ENCODE results near the gene NID1.

The NID1 gene

DNA sequence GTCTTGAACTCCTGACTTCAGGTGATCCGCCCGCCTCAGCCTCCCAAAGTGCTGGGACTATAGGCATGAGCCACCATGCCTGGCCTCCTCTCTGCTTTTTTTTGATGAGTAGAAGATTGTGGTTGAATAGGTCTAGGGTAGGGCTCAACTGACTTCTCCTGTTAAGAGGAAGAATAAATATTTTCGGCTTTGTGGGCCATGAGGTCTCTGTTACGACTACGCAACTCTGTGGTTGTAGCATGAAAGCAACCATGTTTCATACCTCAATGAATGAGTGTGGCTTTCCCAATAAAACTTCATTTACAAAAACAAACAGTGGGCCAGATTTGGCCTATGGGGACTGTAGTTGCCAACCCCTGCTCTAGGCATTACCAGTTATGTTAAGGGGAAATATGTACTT, 67.8 kb downstream of the NID1 start:
- in situ Hi-C loops (cut with HindIII; ENCODE audit: low sequenced_read_pairs), result no loop called here
- TF ChIP-seq, protein P1, sequence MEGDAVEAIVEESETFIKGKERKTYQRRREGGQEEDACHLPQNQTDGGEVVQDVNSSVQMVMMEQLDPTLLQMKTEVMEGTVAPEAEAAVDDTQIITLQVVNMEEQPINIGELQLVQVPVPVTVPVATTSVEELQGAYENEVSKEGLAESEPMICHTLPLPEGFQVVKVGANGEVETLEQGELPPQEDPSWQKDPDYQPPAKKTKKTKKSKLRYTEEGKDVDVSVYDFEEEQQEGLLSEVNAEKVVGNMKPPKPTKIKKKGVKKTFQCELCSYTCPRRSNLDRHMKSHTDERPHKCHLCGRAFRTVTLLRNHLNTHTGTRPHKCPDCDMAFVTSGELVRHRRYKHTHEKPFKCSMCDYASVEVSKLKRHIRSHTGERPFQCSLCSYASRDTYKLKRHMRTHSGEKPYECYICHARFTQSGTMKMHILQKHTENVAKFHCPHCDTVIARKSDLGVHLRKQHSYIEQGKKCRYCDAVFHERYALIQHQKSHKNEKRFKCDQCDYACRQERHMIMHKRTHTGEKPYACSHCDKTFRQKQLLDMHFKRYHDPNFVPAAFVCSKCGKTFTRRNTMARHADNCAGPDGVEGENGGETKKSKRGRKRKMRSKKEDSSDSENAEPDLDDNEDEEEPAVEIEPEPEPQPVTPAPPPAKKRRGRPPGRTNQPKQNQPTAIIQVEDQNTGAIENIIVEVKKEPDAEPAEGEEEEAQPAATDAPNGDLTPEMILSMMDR (IDR thresholded peaks at IDR 0.05; ENCODE audit: low read depth, low read length, missing control alignments), result no peak
- no peak for DNase-seq (ENCODE audit: low read depth)

DNA sequence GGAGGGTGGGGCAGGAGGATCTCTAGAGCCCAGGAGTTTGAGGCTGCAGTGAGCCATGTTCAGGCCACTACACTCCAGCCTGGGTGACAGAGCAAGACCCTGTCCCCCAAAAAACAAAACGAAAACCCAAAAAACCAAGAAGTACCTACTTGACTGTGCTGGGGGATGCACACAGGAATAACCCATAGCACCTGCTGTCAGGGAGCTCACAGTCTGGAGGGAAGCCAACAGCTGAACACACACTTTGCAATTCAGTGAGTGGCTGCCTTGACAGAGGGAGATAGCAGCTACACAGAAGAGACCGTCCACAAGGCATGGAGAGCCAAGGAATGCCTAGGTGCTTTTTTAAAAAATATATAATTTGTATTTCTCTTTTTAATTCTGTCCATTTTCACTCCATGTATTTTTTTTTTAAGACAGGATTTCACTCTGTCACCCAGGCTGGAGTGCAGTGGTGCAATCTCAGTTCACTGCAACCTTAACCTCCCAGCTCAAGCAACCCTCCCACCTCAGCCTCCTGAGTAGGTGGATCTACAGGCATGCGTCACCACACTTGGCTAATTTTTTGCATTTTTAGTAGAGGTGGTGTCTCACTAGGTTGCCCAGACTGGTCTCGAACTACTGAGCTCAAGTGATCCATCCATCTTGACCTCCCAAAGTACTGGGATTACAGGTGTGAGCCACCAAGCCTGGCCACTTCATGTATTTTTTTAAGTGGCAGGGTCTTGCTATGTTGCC, 68.7 kb downstream of the NID1 start:
- in situ Hi-C loops (cut with HindIII; ENCODE audit: low sequenced_read_pairs), result no loop called here
- DNase-seq (ENCODE audit: low read depth), result no peak
- H3K4me3 ChIP-seq (ENCODE audit: low read depth, low read length), result no peak overlapping the region
- TF ChIP-seq, protein P1 (IDR thresholded peaks at IDR 0.05; ENCODE audit: low read depth, low read length, missing control alignments), result no peak

More for the DNA sequence above, 67.8 kb downstream of the NID1 start:
- H3K4me3 ChIP-seq (ENCODE audit: low read depth, low read length), result no peak overlapping the region

DNA sequence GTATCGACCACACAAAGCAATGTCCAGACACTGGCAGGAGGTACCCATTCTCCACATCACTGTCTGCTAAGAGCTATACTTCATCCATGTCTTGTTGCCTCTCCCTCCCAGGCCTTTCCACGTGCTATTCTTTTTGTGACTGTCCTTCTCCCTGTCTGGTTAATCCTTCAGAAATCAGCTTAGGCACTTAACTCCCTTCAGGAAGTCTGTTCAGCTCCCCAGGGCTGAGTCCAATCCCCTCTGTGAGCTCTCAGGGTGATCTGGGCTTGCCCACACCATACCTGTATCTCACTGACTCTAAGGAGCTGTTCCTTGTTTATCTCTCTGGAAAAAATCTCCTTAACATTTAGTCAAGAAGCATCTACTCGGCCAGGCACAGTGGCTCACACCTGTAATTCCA, 69.4 kb downstream of the NID1 start:
- no peak overlapping the region for H3K4me3 ChIP-seq (ENCODE audit: low read depth, low read length)
- DNase-seq (ENCODE audit: low read depth), result no peak
- in situ Hi-C loops (cut with HindIII; ENCODE audit: low sequenced_read_pairs), result no loop called here
- TF ChIP-seq, protein P1 (IDR thresholded peaks at IDR 0.05; ENCODE audit: low read depth, low read length, missing control alignments), result no peak

DNA sequence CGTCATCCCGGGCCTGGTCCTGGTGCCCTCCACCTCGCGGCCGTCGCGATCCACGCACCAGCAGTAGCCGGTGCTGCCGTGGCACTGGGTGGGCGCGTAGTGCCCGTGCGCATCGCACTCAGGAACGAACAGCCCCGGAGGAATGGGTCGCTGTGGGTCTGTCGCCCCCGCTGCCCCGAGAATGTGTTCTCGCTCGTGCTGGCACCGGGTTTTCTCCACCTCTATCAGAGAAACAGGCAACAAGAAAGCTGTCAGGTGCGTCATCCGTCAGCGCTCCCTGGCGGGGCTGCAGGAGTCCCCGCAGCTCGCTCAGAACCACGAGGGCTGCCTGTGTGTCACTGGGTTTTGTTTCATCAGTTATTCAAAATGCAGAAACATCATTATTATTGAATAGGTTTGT, 71.2 kb downstream of the NID1 start:
- DNase-seq (ENCODE audit: low read depth), result no peak
- no peak overlapping the region for H3K4me3 ChIP-seq (ENCODE audit: low read depth, low read length)
- TF ChIP-seq, protein P1 (IDR thresholded peaks at IDR 0.05; ENCODE audit: low read depth, low read length, missing control alignments), result no peak
- in situ Hi-C loops (cut with HindIII; ENCODE audit: low sequenced_read_pairs), result loop anchor here (5.0 kb wide), 1 partner anchor 74 kb away; the partner anchor contains the start of gene NID1

DNA sequence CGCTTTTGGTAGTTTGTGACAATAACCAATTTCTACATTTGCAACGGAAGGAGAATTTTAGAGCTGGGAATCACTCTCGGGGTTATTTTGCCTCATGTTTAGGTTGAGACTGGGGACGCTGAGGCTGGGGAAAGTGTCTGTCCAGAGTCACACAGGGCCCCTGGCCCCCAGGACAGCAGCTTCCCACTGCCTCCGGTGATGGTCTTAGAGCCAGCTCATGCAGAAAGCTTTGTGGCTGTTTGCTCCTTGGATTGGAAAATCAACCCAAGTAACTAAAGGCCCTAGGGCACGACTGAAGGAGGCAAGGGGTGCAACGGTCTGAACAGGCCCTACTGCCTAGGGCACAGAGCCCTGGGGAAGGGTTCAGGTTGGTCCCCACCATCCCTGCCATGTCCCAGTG, 72.0 kb downstream of the NID1 start:
- no peak for DNase-seq (ENCODE audit: low read depth)
- in situ Hi-C loops (cut with HindIII; ENCODE audit: low sequenced_read_pairs), result loop anchor here (5.0 kb wide), 1 partner anchor 74 kb away; the partner anchor contains the start of gene NID1
- no peak overlapping the region for H3K4me3 ChIP-seq (ENCODE audit: low read depth, low read length)
- TF ChIP-seq, protein P1 (IDR thresholded peaks at IDR 0.05; ENCODE audit: low read depth, low read length, missing control alignments), result no peak

DNA sequence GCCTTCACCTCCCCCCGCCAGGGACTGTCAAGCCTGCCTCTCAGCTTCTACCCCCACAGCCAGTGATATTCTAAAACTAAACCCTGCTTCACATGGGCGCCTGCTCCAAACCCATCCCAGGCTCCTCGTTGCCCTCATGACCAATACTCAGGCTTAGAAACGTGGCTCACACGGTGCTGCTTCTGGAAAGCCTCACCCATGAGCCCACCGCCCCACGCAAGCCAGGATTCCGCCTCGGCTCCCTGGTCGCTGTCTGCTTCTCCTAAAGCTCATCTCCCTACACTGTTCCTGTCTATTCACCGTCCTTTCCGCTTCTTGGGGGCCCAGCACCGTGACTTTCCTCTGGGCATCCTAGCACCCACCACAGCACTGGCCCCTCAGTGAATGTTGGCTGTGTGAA, 72.5 kb downstream of the NID1 start:
- in situ Hi-C loops (cut with HindIII; ENCODE audit: low sequenced_read_pairs), result loop anchor here (5.0 kb wide), 1 partner anchor 75 kb away; the partner anchor contains the start of gene NID1
- no peak overlapping the region for H3K4me3 ChIP-seq (ENCODE audit: low read depth, low read length)
- TF ChIP-seq, protein P1 (IDR thresholded peaks at IDR 0.05; ENCODE audit: low read depth, low read length, missing control alignments), result no peak
- DNase-seq (ENCODE audit: low read depth), result no peak
